HL-60/S4 treated with retinoic acid at 250 ng/mL for 4 days and 3 days (cell line): ENCODE measurements around the gene CEP170.
"Not testable (repeated sequence)": the region's sequence is repeated elsewhere in the genome, so short reads cannot be mapped to it uniquely, and the experiment has no call there.

Source experiments
- in situ Hi-C: fragments of 300-500 bp; cut with MboI; formaldehyde crosslinking; loops from 2 replicates; pipeline ENCODE4 v1.7.0; 2022; ENCODE audit warnings: low sequenced_read_pairs

CEP170 gene

DNA sequence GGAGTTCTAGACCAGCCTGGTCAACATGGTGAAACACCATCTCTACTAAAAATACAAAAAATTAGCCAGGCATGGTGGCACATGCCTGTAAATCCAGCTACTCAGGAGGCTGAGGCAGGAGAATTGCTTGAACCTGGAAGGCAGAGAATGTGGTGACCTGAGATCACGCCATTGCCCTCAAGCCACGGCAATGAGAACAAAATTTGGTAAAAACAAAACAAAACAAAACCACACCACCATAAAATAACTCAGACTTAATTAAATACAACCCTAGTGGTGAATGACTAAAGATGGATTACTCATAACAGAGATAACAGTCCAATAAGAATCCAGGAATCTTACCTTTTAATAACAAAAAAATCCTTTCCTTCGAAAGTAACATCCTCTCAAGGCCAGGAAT lies 167.7 kb downstream of the CEP170 start:
- in situ Hi-C loops, result not testable (repeated sequence)
